Activated T-cell treated with anti-CD3 and anti-CD28 coated beads, Interleukin-2, amount 50 U/mL, for 4 hours (primary cell): ENCODE results near the gene FBXL16. TPM values are rescaled to one million over a fixed set of nuclear protein-coding genes. Genes with fewer than 3 reads are reported as not detected.
"Not testable (repeated sequence)": the region's sequence is repeated elsewhere in the genome, so short reads cannot be mapped to it uniquely, and the experiment has no call there.

Experiments used
- ATAC-seq, 2 donors: fragments of 200-7000 bp; cut with Tn5 transposase; one replicate each; pipeline ENCODE4 v1.10.0; 2021
- DNase-seq: peaks from one replicate; pipeline ENCODE4 v3.0.0-alpha.2; 2020
- H3K27me3 Mint-ChIP-seq: one replicate; pipeline ENCODE4 v1.8.0; 2021; ENCODE audit warnings: low read depth, mixed read lengths
- H3K36me3 Mint-ChIP-seq: one replicate; pipeline ENCODE4 v1.8.0; 2022; ENCODE audit warnings: mixed read lengths; ENCODE audit not compliant: insufficient read depth
- H3K4me1 Mint-ChIP-seq: one replicate; pipeline ENCODE4 v1.8.0; 2021; ENCODE audit warnings: low read depth, mixed read lengths
- H3K4me3 Mint-ChIP-seq: one replicate; pipeline ENCODE4 v1.8.0; 2021; ENCODE audit warnings: mild to moderate bottlenecking, moderate library complexity, mixed read lengths
- H3K9me3 Mint-ChIP-seq: one replicate; pipeline ENCODE4 v1.8.0; 2021; ENCODE audit warnings: mixed read lengths
- total RNA-seq, 3 donors: library from RNA; stranded (reverse); gene quantifications; one replicate each; pipeline ENCODE4 v1.2.1, GENCODE V29; 2021

The FBXL16 gene
- total RNA-seq, 3 donors from 2014 or later = 2.0 to 6.0 (median 4.8) TPM

GRCh38 chr16:700684-701584, 4.7 kb downstream of the FBXL16 start:
- H3K36me3 Mint-ChIP-seq = no peaks in the 10 kb centered on the region
- H3K4me1 Mint-ChIP-seq = peaks cover 15% of the 10 kb centered on the region
- H3K9me3 Mint-ChIP-seq = no peaks in the 10 kb centered on the region
- peaks cover 20% of the 10 kb centered on the region for H3K27me3 Mint-ChIP-seq
- ATAC-seq = peak; percentile 79
- no peak overlapping the region for H3K4me3 Mint-ChIP-seq
- DNase-seq = peak; percentile 48

- ATAC-seq (no peak), DNase-seq (no peak)
- peaks cover 22% of the 10 kb centered on the region for H3K4me1 Mint-ChIP-seq
- no peaks in the 10 kb centered on the region for H3K9me3 Mint-ChIP-seq
- no peak overlapping the region for H3K4me3 Mint-ChIP-seq
- H3K36me3 Mint-ChIP-seq = no peaks in the 10 kb centered on the region
- H3K27me3 Mint-ChIP-seq = peaks cover 20% of the 10 kb centered on the region
Observed at GRCh38 chr16:698911-699671, 6.5 kb downstream of the FBXL16 start.

- peaks cover 4% of the 10 kb centered on the region for H3K27me3 Mint-ChIP-seq
- ATAC-seq = peak; percentile 77 to 81
- peak; percentile 66 for DNase-seq
- H3K4me1 Mint-ChIP-seq = peaks cover 27% of the 10 kb centered on the region
- H3K9me3 Mint-ChIP-seq = no peaks in the 10 kb centered on the region
- H3K36me3 Mint-ChIP-seq = no peaks in the 10 kb centered on the region
- H3K4me3 Mint-ChIP-seq = peak overlapping the region; percentile 78
Observed at GRCh38 chr16:695355-696089, 10.1 kb downstream of the FBXL16 start.

GRCh38 chr16:694863-695354, 10.7 kb downstream of the FBXL16 start:
- Mint-ChIP-seq H3K4me3 (peak overlapping the region; percentile 46), H3K9me3 (no peaks in the 10 kb centered on the region), H3K27me3 (peaks cover 2% of the 10 kb centered on the region), H3K4me1 (peaks cover 28% of the 10 kb centered on the region), H3K36me3 (no peaks in the 10 kb centered on the region)
- DNase-seq (no peak), ATAC-seq (no peak)

GRCh38 chr16:694187-694862, 11.3 kb downstream of the FBXL16 start:
- no peak for ATAC-seq
- peaks cover 29% of the 10 kb centered on the region for H3K4me1 Mint-ChIP-seq

GRCh38 chr16:693766-694165, 11.8 kb downstream of the FBXL16 start:
- Mint-ChIP-seq H3K4me1 (peaks cover 31% of the 10 kb centered on the region), H3K9me3 (no peaks in the 10 kb centered on the region), H3K36me3 (no peaks in the 10 kb centered on the region), H3K4me3 (no peak overlapping the region), H3K27me3 (peaks cover 2% of the 10 kb centered on the region)
- ATAC-seq (no peak), DNase-seq (peak; percentile 37)

More at GRCh38 chr16:694187-694862, 11.3 kb downstream of the FBXL16 start:
- no peaks in the 10 kb centered on the region for H3K36me3 Mint-ChIP-seq
- peaks cover 2% of the 10 kb centered on the region for H3K27me3 Mint-ChIP-seq
- no peaks in the 10 kb centered on the region for H3K9me3 Mint-ChIP-seq
- peak overlapping the region; percentile 55 for H3K4me3 Mint-ChIP-seq
- DNase-seq = no peak

GRCh38 chr16:693364-693763, 12.2 kb downstream of the FBXL16 start:
- Mint-ChIP-seq H3K4me3 (no peak overlapping the region), H3K27me3 (peaks cover 2% of the 10 kb centered on the region), H3K36me3 (no peaks in the 10 kb centered on the region), H3K9me3 (no peaks in the 10 kb centered on the region), H3K4me1 (peaks cover 32% of the 10 kb centered on the region)
- ATAC-seq (no peak), DNase-seq (no peak)

GRCh38 chr16:692356-693108, 13.1 kb downstream of the FBXL16 start:
- no peak for DNase-seq
- Mint-ChIP-seq H3K27me3 (peaks cover 2% of the 10 kb centered on the region), H3K9me3 (no peaks in the 10 kb centered on the region), H3K4me1 (peaks cover 32% of the 10 kb centered on the region), H3K4me3 (peak overlapping the region; percentile 45), H3K36me3 (no peaks in the 10 kb centered on the region)
- no peak for ATAC-seq

GRCh38 chr16:691242-691641, 14.4 kb downstream of the FBXL16 start:
- peak overlapping the region; percentile 62 for H3K4me3 Mint-ChIP-seq
- H3K9me3 Mint-ChIP-seq, ATAC-seq, DNase-seq, H3K36me3 Mint-ChIP-seq, H3K27me3 Mint-ChIP-seq: not testable (repeated sequence)
- peaks cover 28% of the 10 kb centered on the region for H3K4me1 Mint-ChIP-seq

GRCh38 chr16:689175-689897, 16.3 kb downstream of the FBXL16 start:
- DNase-seq = no peak
- Mint-ChIP-seq H3K27me3 (no peaks in the 10 kb centered on the region), H3K4me1 (peaks cover 22% of the 10 kb centered on the region), H3K9me3 (no peaks in the 10 kb centered on the region), H3K4me3 (peak overlapping the region; percentile 92), H3K36me3 (no peaks in the 10 kb centered on the region)
- ATAC-seq = no peak

- H3K9me3 Mint-ChIP-seq = no peaks in the 10 kb centered on the region
- H3K4me3 Mint-ChIP-seq = no peak overlapping the region
- ATAC-seq (no peak), DNase-seq (no peak)
- no peaks in the 10 kb centered on the region for H3K27me3 Mint-ChIP-seq
- H3K4me1 Mint-ChIP-seq = peaks cover 22% of the 10 kb centered on the region
- H3K36me3 Mint-ChIP-seq = peaks cover 2% of the 10 kb centered on the region
Observed at GRCh38 chr16:687499-687898, 18.1 kb downstream of the FBXL16 start.

- ATAC-seq (no peak), DNase-seq (no peak)
- Mint-ChIP-seq H3K4me1 (peaks cover 25% of the 10 kb centered on the region), H3K4me3 (no peak overlapping the region), H3K9me3 (no peaks in the 10 kb centered on the region), H3K36me3 (peaks cover 7% of the 10 kb centered on the region), H3K27me3 (no peaks in the 10 kb centered on the region)
Observed at GRCh38 chr16:686459-687260, 18.9 kb downstream of the FBXL16 start.
